Omental fat pad (tissue), 4 donors: Measurements from ENCODE around the gene IL1RAPL2. TPM values are rescaled to one million over a fixed set of nuclear protein-coding genes. Genes with fewer than 3 reads are reported as not detected.

Experiments
- ATAC-seq: fragments of 150-250 bp; one replicate; pipeline ENCODE4 v1.9.1; 2016; ENCODE audit warnings: mild to moderate bottlenecking, moderate library complexity; ENCODE audit not compliant: low FRiP score
- DNase-seq: peaks from one replicate; pipeline ENCODE4 v3.0.0-alpha.2; 2019; ENCODE audit warnings: low spot score
- total RNA-seq, 4 donors: library from RNA; depleted of rRNA; stranded (reverse); fragments of >200 nt; gene quantifications; one replicate each; pipeline ENCODE4 v1.1.0, GENCODE V29; 2016
- TF ChIP-seq, protein P1 (sequence below), 3 donors: fragments of 450-650 bp; IDR thresholded peaks; one replicate each; pipeline ENCODE4 v1.5.1; 2016 to 2017; ENCODE audit warnings: antibody characterized with exemption in 3 of 3, mild to moderate bottlenecking in 3 of 3, moderate library complexity in 2 of 3

Gene IL1RAPL2
- total RNA-seq, 4 donors from 2014 or later, result 0.09 TPM; not detected in 3

GRCh38 chrX:105210258-105210657, 644.3 kb downstream of the IL1RAPL2 start:
- DNase-seq (no peak), ATAC-seq (no peak)
- TF ChIP-seq, protein P1, sequence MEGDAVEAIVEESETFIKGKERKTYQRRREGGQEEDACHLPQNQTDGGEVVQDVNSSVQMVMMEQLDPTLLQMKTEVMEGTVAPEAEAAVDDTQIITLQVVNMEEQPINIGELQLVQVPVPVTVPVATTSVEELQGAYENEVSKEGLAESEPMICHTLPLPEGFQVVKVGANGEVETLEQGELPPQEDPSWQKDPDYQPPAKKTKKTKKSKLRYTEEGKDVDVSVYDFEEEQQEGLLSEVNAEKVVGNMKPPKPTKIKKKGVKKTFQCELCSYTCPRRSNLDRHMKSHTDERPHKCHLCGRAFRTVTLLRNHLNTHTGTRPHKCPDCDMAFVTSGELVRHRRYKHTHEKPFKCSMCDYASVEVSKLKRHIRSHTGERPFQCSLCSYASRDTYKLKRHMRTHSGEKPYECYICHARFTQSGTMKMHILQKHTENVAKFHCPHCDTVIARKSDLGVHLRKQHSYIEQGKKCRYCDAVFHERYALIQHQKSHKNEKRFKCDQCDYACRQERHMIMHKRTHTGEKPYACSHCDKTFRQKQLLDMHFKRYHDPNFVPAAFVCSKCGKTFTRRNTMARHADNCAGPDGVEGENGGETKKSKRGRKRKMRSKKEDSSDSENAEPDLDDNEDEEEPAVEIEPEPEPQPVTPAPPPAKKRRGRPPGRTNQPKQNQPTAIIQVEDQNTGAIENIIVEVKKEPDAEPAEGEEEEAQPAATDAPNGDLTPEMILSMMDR (IDR thresholded peaks at IDR 0.05), result no peak

GRCh38 chrX:105211066-105211575, 645.1 kb downstream of the IL1RAPL2 start:
- no peak for ATAC-seq
- TF ChIP-seq, protein P1 (IDR thresholded peaks at IDR 0.05), result no peak

GRCh38 chrX:105219454-105220401, 653.7 kb downstream of the IL1RAPL2 start:
- DNase-seq (no peak), ATAC-seq (no peak)
- TF ChIP-seq, protein P1 (IDR thresholded peaks at IDR 0.05), result no peak

More at GRCh38 chrX:105211066-105211575, 645.1 kb downstream of the IL1RAPL2 start:
- no peak for DNase-seq

GRCh38 chrX:105220636-105221035, 654.6 kb downstream of the IL1RAPL2 start, which contains the start of gene TEX13A:
TSS of gene TEX13A (minus strand) at chrX:105220694. CDS start at chrX:105220397, 297 bp downstream.
- TF ChIP-seq, protein P1 (IDR thresholded peaks at IDR 0.05), result no peak
- no peak for ATAC-seq
- DNase-seq, result no peak

DNA sequence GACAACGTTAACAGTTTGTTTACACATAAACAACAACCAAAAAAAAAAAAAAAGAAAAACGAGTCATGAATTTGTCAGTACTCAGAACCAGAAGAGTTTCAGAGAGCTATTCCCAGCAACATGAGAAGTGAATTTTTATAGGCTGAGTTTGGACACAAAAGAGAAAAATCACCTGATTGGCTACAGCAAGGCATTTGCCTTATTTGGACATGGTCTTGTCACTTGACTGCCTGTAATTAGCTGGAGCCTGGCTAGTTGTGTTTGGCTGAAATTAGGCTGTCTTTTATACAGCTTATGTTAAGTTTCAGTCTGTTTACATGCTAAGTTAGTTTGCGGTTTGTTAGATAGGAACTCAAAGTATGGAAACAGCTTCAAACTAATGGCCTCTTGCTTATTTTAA, 655.4 kb downstream of the IL1RAPL2 start:
- ATAC-seq (no peak), DNase-seq (no peak)
- TF ChIP-seq, protein P1 (IDR thresholded peaks at IDR 0.05), result no peak

DNA sequence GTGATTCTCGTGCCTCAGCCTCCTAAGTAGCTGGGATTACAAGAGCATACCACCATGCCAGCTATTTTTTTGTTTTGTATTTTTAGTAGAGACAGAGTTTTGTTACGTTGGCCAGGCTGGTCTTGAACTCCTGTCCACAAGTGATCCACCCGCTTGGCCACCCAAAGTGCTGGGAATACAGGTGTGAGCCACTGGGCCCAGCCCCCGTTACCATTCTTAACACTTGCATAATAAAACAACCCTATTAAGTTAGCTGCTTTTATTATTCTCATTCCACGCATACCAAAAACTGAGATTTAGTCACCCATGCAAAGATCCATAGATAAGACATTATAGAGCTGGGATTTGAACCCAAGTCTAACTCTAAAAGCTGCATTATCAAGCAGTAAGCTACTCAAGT, 660.5 kb downstream of the IL1RAPL2 start:
- DNase-seq (no peak), ATAC-seq (no peak)
- TF ChIP-seq, protein P1 (IDR thresholded peaks at IDR 0.05), result no peak
